ENCODE measurements around the gene MOBP.
"Not testable (repeated sequence)": the region's sequence is repeated elsewhere in the genome, so short reads cannot be mapped to it uniquely, and the experiment has no call there.

Gene MOBP

DNA sequence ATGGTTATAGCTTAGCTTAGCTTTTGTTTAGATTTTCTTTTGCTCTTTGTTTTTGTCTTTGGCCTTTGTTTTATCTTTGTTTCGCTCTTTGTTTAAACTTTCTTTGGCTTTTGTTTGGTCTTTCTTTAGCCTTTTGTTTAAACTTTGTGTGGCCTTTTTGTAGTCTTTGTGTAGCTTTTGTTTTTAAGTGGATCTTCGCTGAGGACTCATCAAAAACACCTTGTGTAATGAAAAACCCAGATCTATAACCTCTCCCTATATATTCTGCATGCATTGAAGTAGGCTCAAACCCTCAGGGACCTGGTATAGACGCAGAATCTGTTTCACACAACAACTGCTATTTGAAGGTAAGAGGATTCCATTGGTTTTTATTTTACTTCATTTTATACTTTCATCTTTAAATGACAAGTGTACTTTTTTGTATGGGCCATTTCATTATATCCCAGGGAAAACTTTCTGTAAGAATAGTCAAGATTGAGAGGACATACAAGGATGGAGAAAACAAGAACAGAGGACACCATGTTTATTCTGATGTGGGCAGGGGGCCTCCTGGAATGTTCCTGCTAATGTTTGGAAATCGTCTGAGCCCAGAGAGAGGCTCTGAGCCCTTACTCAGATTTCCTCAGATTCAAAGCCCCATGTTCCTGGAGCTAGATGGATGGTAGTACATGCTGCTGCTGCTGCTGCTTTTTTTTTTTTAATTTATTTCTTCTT, at the start of gene MOBP:
Gene MOBP, plus strand, starts transcription at position 287 of the 714 bp plus-strand sequence. CDS start 34,390 bp downstream, outside the sequence.
- DNase-seq: no peak

DNA sequence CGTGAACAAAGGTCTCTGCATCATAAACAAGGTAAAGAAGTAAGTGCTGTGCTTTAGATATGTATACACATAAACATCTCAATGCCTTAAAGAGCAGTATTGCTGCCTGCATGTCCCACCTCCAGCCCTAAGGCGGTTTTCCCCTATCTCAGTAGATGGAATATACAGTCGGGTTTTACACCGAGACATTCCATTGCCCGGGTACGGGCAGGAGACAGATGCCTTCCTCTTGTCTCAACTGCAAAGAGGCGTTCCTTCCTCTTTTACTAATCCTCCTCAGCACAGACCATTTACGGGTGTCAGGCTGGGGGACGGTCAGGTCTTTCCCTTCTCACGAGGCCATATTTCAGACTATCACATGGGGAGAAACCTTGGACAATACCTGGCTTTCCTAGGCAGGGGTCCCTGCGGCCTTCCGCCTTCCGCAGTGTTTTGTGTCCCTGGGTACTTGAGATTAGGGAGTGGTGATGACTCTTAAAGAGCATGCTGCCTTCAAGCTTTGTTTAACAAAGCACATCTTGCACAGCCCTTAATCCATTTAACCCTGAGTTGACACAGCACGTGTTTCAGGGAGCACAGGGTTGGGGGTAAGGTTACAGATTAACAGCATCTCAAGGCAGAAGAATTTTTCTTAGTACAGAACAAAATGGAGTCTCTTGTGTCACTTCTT, 48.8 kb upstream of the MOBP start:
- not testable (repeated sequence) for DNase-seq

GRCh38 chr3:39419742-39420315, 47.7 kb upstream of the MOBP start:
- DNase-seq: no peak

- DNase-seq: no peak
Measured at GRCh38 chr3:39420543-39420942, 46.9 kb upstream of the MOBP start.

DNA sequence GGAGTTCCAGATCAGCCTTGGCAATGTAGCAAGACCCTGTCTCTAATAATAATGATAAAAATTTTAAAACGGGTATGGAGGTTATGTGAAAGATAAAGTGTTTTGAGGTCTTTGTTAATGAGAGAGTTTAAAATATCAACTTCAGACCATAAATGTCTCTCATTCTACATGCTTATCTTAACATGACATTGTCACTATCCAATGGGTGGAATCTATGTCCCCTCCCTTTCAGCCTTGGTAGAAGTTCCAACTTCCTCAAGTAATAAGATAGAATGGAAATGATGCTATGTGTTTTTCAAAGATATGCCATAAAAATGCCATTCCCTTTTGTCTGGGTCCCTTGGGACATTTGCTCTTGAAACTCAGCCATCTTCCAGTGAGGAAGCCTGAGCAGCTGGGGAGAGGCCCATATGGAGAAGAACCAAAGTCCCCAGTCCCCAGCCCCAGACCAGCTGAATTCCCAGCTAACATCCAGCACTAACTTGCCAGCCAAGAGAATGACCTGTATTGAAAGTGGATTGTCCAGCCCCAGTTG, 44.0 kb upstream of the MOBP start:
- no peak for DNase-seq

- DNase-seq: no peak
Measured at GRCh38 chr3:39426312-39426711, 41.2 kb upstream of the MOBP start.

DNA sequence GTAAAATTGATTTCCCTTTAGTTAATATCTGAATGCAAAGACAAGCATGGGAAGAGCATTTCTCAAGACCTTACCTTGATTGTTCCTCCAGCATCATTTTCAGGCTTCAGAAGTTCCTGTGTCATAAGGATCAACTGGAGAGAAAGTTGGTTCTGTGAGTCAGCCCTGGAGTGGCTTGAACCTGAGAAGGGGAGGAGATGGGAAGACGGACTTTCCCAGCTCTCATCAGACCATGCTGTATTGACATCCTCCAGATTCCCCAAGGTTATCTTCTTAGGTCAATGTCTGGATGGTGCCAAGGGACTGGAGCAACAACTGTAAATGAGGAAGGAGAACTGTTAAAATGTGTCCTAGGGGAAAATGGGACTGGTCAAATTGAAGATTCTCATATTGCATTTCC, 40.0 kb upstream of the MOBP start:
- DNase-seq: no peak

GRCh38 chr3:39428745-39429201, 38.7 kb upstream of the MOBP start:
- no peak for DNase-seq

DNA sequence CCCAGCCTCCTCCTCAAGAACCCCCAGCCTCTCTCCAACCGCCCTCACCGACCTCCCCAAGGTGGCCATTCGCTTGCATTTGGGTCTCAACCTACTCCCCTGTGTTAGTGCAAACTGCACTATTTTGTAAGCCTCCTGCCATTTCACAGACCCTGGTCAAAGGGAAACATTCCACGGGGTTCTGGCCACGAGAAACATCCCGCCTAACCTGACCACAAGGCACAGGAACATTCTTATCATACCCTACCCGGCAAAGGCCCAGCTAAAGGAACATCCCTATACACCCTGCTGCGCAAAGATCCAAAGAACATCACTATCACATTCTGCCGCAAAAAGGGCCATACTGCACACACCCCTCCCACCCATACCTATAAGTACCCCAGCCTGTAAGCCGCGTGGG, 38.0 kb upstream of the MOBP start:
- no peak for DNase-seq

DNA sequence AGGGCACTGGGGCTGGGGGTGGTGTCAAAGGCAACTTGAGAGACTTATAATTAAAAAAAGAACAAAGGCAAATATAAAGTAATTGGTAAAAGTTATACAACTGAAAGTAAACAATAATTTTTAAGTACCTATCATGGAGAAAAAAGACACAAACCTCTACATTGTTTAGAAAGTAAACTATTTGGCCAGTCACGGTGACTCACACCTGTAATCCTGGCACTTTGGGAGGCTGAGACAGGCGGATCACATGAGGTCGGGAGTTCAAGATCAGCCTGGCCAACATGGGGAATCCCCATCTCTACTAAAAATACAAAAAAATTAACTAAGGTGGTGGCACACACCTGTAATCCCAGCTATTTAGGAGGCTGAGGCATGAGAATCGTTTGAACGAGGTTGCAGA, 35.1 kb upstream of the MOBP start:
- DNase-seq: no peak

DNA sequence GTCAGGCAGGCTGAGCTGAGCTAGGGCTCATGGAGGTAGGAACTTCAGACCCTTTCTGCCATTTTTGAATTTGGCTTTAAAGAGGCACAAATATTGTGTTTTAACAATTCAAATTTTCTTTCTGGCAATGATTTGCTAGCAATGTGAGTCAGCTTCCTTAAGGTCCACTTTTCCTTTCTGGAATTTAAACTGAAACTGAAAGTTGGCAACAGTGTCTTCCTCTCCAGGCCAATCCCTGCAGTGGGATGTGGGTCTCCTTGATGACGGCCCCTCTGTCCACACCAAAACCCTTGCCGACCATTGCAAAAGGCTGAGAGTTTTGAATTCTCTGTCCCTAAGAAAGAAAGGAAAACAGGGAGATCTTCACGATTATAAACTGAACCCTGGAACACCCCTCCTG, 33.8 kb upstream of the MOBP start:
- DNase-seq: peak; percentile 56

DNA sequence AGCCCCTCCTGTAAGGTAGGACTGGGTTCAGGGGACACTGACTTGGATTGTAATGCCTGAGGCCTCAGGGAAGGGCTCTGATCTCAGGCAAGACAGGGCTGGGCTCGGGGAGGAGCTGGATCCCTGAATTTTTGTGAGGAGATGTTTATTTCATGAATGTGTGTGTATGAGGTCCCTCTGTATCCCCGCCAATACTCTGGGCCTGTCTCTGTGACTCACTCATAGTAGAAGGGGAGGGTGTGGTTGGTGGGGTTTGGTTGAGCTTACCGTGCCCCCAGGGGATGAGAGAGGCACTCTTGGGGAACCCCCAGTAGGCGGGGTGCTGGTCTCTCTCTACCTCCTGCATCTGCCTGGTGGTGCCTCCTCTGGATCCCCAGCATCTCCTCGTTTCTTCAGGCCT, 32.9 kb upstream of the MOBP start:
- peak; percentile 77 for DNase-seq

GRCh38 chr3:39435006-39435748, 32.3 kb upstream of the MOBP start:
- no peak for DNase-seq

- no peak for DNase-seq
Measured at GRCh38 chr3:39438880-39439279, 28.6 kb upstream of the MOBP start.

- no peak for DNase-seq
Measured at GRCh38 chr3:39440316-39440715, 27.2 kb upstream of the MOBP start.

GRCh38 chr3:39443530-39443929, 23.9 kb upstream of the MOBP start:
- no peak for DNase-seq

- DNase-seq: no peak
Measured at GRCh38 chr3:39445927-39446326, 21.6 kb upstream of the MOBP start.

GRCh38 chr3:39446444-39446843, 21.0 kb upstream of the MOBP start:
- DNase-seq: no peak

- DNase-seq: peak; percentile 79
Measured at GRCh38 chr3:39447637-39448483, 19.6 kb upstream of the MOBP start.

DNA sequence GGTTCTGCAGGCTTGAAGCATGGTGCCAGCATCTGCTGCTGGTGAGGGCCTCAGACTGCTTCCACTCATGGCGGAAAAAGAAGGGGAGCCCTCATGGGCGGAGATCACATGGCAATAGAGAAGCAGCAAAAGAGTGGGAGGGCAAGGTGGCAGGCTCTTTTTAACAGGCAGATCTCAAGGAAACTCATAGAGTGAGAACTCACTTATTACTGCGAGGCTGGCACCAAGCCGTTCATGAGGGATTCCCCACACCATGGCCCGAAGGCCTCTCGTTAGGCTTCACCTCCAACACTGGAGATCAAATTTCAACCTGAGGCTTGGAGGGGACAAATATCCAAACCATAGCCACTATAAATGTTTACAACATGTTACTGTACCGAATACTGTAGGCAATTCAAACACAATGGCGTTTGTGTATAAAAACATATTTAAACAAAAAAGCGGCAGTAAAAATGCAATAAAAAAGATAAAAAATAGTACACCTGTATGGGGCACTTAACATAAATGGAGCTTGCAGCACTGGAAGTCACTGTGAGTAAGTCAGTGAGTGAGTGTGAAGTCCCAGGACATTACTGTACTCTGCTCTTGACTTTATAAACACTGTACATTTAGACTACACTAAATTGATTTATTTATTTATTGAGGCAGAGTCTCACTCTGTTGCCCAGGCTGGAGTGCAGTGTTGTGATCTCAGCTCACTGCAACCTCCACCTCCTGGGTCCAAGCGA, 18.8 kb upstream of the MOBP start:
- no peak for DNase-seq

GRCh38 chr3:39449796-39450195, 17.7 kb upstream of the MOBP start:
- no peak for DNase-seq

DNA sequence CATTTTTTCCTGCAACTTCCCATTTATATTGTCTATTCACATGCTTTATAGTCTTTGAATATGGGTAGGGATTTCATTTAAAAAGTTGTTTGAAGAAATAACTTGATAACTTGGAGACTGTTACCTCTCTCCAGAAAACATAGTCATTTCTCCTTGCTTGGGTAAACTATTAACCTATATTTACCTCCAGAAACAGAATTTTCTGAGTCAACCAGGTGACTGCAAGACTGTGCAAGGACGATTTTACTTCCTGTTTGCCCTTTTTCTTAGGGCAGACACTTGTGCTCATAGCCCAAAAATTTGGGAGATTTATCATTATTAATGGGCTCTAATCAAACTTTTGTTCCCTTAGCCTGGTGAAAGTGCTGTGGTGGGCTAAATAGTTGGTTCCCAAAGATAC, 14.3 kb upstream of the MOBP start:
- no peak for DNase-seq
